ENCODE results near the gene SLC38A10.

DNA sequence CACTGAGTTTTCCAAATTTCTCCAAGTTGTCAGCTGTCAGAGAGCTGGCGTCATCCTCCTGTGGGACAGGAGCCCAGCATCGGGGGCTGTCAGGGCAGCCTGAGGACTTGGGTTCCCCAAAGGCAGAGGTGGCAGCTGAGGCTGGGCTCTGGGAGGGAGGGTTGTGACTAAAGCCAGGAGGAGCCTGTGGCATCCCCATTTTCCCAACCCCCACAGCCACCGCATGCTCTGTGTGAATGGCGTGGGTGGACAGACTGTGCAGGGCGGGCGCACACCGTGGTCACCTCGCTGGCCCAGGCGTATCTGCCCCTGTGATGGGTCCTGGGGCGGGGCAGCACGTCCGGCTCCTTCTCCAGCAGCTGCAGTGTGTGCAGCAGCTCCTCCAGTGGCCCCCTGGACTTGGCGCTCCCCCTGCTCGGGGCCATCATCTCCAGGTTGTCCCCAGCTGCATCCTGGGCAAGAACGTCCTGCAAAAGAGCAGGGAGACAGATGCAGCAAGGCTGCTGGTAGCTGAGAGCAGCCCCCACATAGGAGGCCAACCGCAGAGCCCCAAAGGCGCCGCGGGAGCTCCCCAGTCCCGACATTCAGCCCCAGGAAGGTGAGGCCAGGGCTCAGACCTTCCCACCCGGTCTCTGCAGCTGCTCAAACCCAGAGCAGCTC, 97.1 kb downstream of the SLC38A10 start:
- TF ChIP-seq, protein P1, sequence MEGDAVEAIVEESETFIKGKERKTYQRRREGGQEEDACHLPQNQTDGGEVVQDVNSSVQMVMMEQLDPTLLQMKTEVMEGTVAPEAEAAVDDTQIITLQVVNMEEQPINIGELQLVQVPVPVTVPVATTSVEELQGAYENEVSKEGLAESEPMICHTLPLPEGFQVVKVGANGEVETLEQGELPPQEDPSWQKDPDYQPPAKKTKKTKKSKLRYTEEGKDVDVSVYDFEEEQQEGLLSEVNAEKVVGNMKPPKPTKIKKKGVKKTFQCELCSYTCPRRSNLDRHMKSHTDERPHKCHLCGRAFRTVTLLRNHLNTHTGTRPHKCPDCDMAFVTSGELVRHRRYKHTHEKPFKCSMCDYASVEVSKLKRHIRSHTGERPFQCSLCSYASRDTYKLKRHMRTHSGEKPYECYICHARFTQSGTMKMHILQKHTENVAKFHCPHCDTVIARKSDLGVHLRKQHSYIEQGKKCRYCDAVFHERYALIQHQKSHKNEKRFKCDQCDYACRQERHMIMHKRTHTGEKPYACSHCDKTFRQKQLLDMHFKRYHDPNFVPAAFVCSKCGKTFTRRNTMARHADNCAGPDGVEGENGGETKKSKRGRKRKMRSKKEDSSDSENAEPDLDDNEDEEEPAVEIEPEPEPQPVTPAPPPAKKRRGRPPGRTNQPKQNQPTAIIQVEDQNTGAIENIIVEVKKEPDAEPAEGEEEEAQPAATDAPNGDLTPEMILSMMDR (conservative IDR thresholded peaks at IDR 0.05; ENCODE audit: low read depth, low read length) = no peak
- TF ChIP-seq EZH2 (IDR thresholded peaks at IDR 0.05; ENCODE audit: borderline replicate concordance, low read depth, low read length, poor library complexity, severe bottlenecking) = no peak
